ENCODE measurements around the gene ANP32A.

Gene ANP32A

GRCh38 chr15:68796576-68796975 is 24.1 kb downstream of the ANP32A start:
- no peak overlapping the region for H3K4me2 ChIP-seq (ENCODE audit: low read length)
- H3K27me3 ChIP-seq (ENCODE audit: control insufficient read depth, insufficient read depth, low read length) = no peaks in the 10 kb centered on the region
- H3K4me3 ChIP-seq (ENCODE audit: low read length) = no peak overlapping the region
- peaks cover 24% of the 10 kb centered on the region for H3K4me1 ChIP-seq (ENCODE audit: control insufficient read depth, insufficient read depth, low read length)
- no peaks in the 10 kb centered on the region for H3K36me3 ChIP-seq (ENCODE audit: insufficient read depth, low read length)
- H3K9me3 ChIP-seq (replicated peaks; ENCODE audit: low read length) = no peaks in the 10 kb centered on the region
- no peak overlapping the region for H3K9ac ChIP-seq (ENCODE audit: low read depth, low read length)

DNA sequence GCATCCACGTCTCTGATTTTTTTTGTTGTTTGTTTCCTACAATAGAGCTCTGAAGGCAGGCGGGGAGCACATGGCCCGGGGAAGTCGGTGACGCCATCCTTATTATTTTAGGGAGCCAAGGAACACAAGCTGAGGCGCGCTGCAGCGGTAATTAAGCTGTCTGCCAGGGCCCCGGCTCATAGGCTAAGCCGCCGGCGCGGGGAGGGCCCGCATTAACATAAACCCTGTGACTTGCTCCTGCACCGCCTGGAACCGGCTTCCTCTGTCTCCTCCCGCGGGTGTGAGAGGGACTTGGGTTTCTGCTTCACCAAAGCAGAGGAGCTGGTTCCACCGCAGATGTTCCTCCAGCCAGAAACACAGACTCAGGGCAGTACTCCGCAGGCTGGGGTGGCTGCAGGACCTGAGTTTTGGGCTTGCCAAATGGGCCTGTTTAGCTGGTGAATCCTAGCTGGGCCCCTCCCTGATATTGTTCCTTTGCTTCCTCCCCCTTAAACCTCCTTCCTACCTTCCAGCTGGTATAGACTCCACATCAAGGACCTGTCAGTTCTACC is 25.3 kb downstream of the ANP32A start:
- no peaks in the 10 kb centered on the region for H3K27me3 ChIP-seq (ENCODE audit: control insufficient read depth, insufficient read depth, low read length)
- peaks cover 24% of the 10 kb centered on the region for H3K4me1 ChIP-seq (ENCODE audit: control insufficient read depth, insufficient read depth, low read length)
- no peaks in the 10 kb centered on the region for H3K9me3 ChIP-seq (replicated peaks; ENCODE audit: low read length)
- peak overlapping the region; percentile 2 for H3K4me3 ChIP-seq (ENCODE audit: low read length)
- H3K4me2 ChIP-seq (ENCODE audit: low read length) = peak overlapping the region; percentile 70
- no peaks in the 10 kb centered on the region for H3K36me3 ChIP-seq (ENCODE audit: insufficient read depth, low read length)
- peak overlapping the region; percentile 48 for H3K9ac ChIP-seq (ENCODE audit: low read depth, low read length)

DNA sequence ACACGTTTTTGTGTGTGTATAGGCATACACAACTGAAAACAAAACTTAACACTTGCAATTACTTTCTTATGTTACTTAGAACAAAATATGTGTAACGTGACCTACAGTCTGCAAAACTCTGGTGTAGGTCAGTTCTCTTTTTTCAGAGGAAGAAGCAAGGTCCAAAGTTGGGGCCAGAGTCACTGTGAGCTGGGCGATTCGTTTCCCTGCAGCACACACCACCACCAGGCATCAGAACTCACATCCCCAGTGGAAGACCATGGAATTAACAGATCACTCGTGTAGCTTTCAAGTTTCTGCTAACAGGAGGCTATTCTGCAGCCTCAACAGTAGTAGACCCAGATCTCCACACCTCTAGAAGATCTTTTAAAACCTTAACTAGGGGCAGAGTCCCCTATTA is 25.8 kb downstream of the ANP32A start:
- H3K36me3 ChIP-seq (ENCODE audit: insufficient read depth, low read length) = no peaks in the 10 kb centered on the region
- H3K4me3 ChIP-seq (ENCODE audit: low read length) = peak overlapping the region; percentile 2
- peak overlapping the region; percentile 70 for H3K4me2 ChIP-seq (ENCODE audit: low read length)
- H3K4me1 ChIP-seq (ENCODE audit: control insufficient read depth, insufficient read depth, low read length) = peaks cover 24% of the 10 kb centered on the region
- H3K27me3 ChIP-seq (ENCODE audit: control insufficient read depth, insufficient read depth, low read length) = no peaks in the 10 kb centered on the region
- H3K9me3 ChIP-seq (replicated peaks; ENCODE audit: low read length) = no peaks in the 10 kb centered on the region
- peak overlapping the region; percentile 48 for H3K9ac ChIP-seq (ENCODE audit: low read depth, low read length)

DNA sequence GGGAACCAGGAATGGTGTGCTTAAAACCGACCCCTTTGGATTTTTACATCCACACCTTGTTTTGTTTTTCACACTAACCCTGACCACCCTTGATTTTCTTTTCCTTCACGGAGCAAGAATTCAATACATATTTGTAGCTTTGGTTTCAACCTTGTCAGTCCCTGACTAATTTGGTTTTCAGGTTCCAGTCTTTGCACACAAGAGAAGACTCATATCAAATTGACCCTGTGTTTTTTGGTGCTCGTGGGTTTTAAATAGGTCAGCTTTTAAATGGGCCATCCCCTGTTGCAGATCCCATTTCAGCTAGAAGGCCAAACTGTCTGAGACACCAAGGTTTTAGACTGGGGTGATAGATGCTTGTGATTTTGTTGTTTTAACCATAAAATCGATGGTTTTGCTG is 26.4 kb downstream of the ANP32A start:
- Histone ChIP-seq H3K9me3 (replicated peaks; ENCODE audit: low read length) (no peaks in the 10 kb centered on the region), H3K27me3 (ENCODE audit: control insufficient read depth, insufficient read depth, low read length) (no peaks in the 10 kb centered on the region), H3K4me3 (ENCODE audit: low read length) (no peak overlapping the region), H3K4me1 (ENCODE audit: control insufficient read depth, insufficient read depth, low read length) (peaks cover 24% of the 10 kb centered on the region), H3K4me2 (ENCODE audit: low read length) (peak overlapping the region; percentile 70), H3K9ac (ENCODE audit: low read depth, low read length) (no peak overlapping the region), H3K36me3 (ENCODE audit: insufficient read depth, low read length) (no peaks in the 10 kb centered on the region)

DNA sequence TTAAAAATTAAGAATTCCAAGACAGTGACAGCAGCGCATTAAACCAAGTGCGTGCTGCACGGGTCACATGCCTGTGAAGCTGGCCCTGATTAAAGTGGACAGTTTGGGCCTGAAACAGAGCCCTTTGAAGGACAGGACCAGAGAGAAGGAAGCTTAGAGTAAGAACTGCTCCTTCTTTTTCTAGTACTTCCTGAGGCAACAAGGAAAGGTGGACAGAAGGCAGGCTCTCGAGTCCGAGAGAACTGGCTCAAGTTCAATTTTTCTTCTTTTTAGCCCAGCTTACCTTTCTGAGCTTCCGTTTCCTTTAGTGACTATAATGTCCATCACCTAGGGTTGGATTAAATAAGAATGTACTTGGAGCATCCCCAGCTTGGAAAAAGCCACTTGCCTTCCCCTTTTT is 26.9 kb downstream of the ANP32A start:
- H3K4me1 ChIP-seq (ENCODE audit: control insufficient read depth, insufficient read depth, low read length) = peaks cover 24% of the 10 kb centered on the region
- H3K4me3 ChIP-seq (ENCODE audit: low read length) = no peak overlapping the region
- no peak overlapping the region for H3K4me2 ChIP-seq (ENCODE audit: low read length)
- no peaks in the 10 kb centered on the region for H3K36me3 ChIP-seq (ENCODE audit: insufficient read depth, low read length)
- H3K9me3 ChIP-seq (replicated peaks; ENCODE audit: low read length) = no peaks in the 10 kb centered on the region
- no peak overlapping the region for H3K9ac ChIP-seq (ENCODE audit: low read depth, low read length)
- no peaks in the 10 kb centered on the region for H3K27me3 ChIP-seq (ENCODE audit: control insufficient read depth, insufficient read depth, low read length)

DNA sequence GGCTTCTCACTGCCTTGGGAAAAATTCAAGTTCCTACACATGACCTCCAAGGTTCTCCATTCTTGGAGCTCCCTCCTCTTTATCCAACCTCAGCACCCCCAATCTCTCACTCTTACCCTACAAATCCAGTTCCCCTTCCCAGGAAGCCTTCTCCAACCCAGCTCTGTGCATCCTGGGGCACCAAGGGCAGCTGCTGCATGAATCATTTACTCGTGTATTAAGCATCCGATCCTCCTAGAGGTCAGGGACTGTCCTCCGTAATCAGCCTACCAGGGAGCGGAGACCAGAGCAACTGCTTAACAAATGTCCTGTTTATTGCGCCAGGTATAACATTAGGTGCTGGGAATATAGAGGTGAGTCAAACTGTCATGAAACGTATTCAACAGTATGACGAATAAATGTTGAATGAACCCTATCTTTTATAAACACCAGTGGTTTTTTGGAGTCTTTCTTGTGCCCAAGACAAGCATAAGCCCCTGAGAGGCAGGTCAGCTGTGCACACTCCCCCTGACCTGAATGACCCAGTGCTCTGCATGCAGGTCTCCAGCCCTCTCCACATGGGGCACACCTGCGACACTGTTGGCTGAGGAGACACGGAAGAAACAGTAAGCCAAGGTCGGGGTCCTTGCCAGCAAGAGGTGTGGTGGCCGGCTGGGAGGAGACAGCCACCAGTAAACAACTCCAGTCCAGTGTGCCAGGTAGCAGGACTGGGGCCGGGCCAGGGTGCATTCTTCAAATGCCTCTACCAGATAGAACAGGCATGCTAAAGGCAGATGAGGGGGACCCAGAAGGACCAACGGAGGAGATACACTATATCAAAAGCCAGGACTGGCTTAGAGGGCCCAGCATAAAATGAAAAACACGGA is 27.6 kb downstream of the ANP32A start:
- H3K4me2 ChIP-seq (ENCODE audit: low read length) = no peak overlapping the region
- no peaks in the 10 kb centered on the region for H3K36me3 ChIP-seq (ENCODE audit: insufficient read depth, low read length)
- peaks cover 24% of the 10 kb centered on the region for H3K4me1 ChIP-seq (ENCODE audit: control insufficient read depth, insufficient read depth, low read length)
- no peak overlapping the region for H3K9ac ChIP-seq (ENCODE audit: low read depth, low read length)
- H3K9me3 ChIP-seq (replicated peaks; ENCODE audit: low read length) = no peaks in the 10 kb centered on the region
- no peaks in the 10 kb centered on the region for H3K27me3 ChIP-seq (ENCODE audit: control insufficient read depth, insufficient read depth, low read length)
- no peak overlapping the region for H3K4me3 ChIP-seq (ENCODE audit: low read length)

DNA sequence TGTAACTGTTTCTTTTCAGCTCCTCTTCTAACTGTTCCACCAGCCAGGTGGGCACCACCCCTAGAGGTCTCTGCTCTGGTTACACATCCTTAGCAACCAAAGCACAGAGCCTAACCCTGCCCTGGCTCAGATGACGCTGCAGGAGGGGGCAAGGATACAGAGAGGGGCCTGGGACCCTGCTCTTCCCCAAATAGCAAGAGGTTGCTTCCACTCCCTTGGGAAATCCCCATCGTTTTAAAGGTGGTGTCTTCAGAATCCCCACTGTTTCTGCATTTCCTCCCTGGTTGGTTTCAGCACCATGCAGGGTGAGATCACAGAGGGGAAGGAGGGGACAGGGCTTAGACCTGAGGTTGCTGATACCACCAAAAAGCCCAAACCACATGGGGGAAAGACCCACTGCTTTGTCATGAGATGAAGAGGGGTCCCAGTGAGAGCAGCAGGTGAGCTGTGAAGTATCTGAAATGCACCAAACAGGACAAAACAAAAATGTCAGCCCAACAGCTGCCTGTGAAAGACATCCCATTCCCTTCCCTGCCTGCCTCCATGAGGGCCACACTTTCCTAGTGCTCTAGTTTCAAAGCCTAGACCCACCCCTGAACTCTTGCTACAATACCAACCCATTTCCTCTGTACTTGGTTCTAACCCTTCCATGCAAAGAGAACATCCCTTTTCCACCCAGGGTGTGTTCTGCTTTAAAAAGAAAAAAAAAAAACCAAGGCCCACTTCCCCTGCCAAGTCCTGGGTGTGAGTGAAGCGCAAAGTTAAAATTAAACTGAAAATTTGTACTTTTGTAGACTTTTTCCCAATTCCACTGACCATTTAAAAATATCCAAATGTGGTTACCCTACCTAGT is 29.0 kb downstream of the ANP32A start:
- Histone ChIP-seq H3K36me3 (ENCODE audit: insufficient read depth, low read length) (peaks cover 5% of the 10 kb centered on the region), H3K9me3 (replicated peaks; ENCODE audit: low read length) (no peaks in the 10 kb centered on the region), H3K4me1 (ENCODE audit: control insufficient read depth, insufficient read depth, low read length) (peaks cover 18% of the 10 kb centered on the region), H3K4me3 (ENCODE audit: low read length) (no peak overlapping the region), H3K9ac (ENCODE audit: low read depth, low read length) (no peak overlapping the region), H3K27me3 (ENCODE audit: control insufficient read depth, insufficient read depth, low read length) (no peaks in the 10 kb centered on the region), H3K4me2 (ENCODE audit: low read length) (no peak overlapping the region)

DNA sequence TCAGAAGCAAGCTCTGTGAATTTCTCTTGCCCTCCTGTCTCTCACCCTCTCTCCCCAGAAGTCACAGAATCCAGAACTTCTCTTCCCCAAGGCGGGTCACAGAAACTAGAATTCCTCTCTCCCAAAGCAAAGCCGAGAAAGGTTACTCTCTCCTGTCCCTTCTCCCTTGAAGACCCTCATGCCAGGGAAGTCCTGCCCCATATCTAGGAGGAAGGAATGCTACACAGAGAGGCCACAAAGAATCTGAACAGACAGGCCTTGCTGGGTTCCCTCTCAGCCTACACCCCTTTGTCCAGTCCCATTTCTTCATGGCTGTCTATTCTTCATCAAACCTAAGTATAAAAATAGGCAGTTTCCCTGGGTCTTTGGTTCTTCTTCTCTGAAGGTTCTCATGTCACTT is 29.8 kb downstream of the ANP32A start:
- H3K9ac ChIP-seq (ENCODE audit: low read depth, low read length) = no peak overlapping the region
- peaks cover 18% of the 10 kb centered on the region for H3K4me1 ChIP-seq (ENCODE audit: control insufficient read depth, insufficient read depth, low read length)
- H3K9me3 ChIP-seq (replicated peaks; ENCODE audit: low read length) = no peaks in the 10 kb centered on the region
- H3K36me3 ChIP-seq (ENCODE audit: insufficient read depth, low read length) = peaks cover 7% of the 10 kb centered on the region
- H3K4me2 ChIP-seq (ENCODE audit: low read length) = no peak overlapping the region
- no peaks in the 10 kb centered on the region for H3K27me3 ChIP-seq (ENCODE audit: control insufficient read depth, insufficient read depth, low read length)
- no peak overlapping the region for H3K4me3 ChIP-seq (ENCODE audit: low read length)

- Histone ChIP-seq H3K4me1 (ENCODE audit: control insufficient read depth, insufficient read depth, low read length) (peaks cover 11% of the 10 kb centered on the region), H3K36me3 (ENCODE audit: insufficient read depth, low read length) (peaks cover 12% of the 10 kb centered on the region), H3K4me3 (ENCODE audit: low read length) (no peak overlapping the region), H3K9me3 (replicated peaks; ENCODE audit: low read length) (no peaks in the 10 kb centered on the region), H3K9ac (ENCODE audit: low read depth, low read length) (no peak overlapping the region), H3K4me2 (ENCODE audit: low read length) (no peak overlapping the region), H3K27me3 (ENCODE audit: control insufficient read depth, insufficient read depth, low read length) (no peaks in the 10 kb centered on the region)
Observed at GRCh38 chr15:68790242-68790575, 30.5 kb downstream of the ANP32A start.

DNA sequence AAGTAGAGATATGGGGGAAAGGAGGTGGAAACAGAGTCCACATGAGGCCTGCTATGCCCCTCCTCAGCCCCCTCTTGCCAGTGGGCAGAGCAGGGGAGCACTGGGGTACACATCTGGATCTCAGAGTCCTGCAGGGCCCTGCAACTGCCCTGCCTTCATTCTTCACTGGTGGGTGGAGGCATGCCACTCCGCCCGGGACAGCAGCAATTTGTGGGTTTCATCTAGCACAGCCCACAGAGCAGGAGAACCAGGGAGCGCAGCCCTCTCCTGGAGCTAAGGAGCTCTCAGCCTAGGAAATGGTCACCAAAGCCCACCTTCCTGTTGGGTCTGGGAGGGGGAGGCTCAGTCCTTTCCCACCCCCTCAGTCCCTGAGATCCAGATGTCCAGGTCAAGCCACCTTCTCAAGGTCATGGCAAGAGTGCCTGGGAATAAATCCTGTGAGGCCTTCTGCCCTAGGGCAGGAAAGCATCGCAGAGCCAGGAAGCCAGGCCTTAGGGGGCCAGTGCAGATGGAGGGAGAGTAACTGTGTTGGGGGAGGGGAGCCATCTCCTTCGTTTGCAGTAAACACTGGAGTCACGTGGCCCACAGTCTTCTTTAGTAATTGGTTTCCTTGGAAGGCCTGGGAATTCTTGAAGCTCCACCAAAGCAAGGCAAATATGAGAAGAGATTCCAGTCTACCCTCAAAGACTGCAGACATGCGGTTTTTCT is 31.0 kb downstream of the ANP32A start:
- no peaks in the 10 kb centered on the region for H3K9me3 ChIP-seq (replicated peaks; ENCODE audit: low read length)
- H3K27me3 ChIP-seq (ENCODE audit: control insufficient read depth, insufficient read depth, low read length) = no peaks in the 10 kb centered on the region
- H3K4me2 ChIP-seq (ENCODE audit: low read length) = no peak overlapping the region
- H3K4me3 ChIP-seq (ENCODE audit: low read length) = no peak overlapping the region
- H3K36me3 ChIP-seq (ENCODE audit: insufficient read depth, low read length) = peaks cover 17% of the 10 kb centered on the region
- H3K9ac ChIP-seq (ENCODE audit: low read depth, low read length) = no peak overlapping the region
- peaks cover 6% of the 10 kb centered on the region for H3K4me1 ChIP-seq (ENCODE audit: control insufficient read depth, insufficient read depth, low read length)

DNA sequence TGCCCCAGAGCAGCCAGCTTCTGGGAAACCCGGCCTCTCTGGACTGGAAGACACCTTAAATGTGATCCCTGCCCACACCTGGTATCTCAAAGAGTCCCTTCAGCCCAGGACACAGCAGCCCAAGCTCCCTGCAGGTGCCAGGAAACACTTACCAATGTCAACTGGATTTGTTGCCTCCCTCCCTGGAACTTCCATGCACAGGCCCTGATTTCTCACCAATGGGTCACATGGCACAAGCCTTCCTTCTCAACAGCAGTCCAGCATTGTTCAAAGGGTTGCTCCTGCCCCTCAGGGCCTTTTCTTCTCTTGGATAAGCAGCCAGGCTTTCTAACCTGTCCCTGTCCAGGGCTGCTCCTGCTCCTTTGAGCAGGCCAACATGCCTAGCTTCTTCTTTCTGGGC is 31.6 kb downstream of the ANP32A start:
- Histone ChIP-seq H3K9me3 (replicated peaks; ENCODE audit: low read length) (no peaks in the 10 kb centered on the region), H3K4me3 (ENCODE audit: low read length) (no peak overlapping the region), H3K9ac (ENCODE audit: low read depth, low read length) (no peak overlapping the region), H3K36me3 (ENCODE audit: insufficient read depth, low read length) (peaks cover 21% of the 10 kb centered on the region), H3K4me1 (ENCODE audit: control insufficient read depth, insufficient read depth, low read length) (no peaks in the 10 kb centered on the region), H3K4me2 (ENCODE audit: low read length) (no peak overlapping the region), H3K27me3 (ENCODE audit: control insufficient read depth, insufficient read depth, low read length) (no peaks in the 10 kb centered on the region)
